ENCODE data around the gene FAM72A. TPM values are rescaled to one million over a fixed set of nuclear protein-coding genes. Genes with fewer than 3 reads are reported as not detected.
"Not testable (repeated sequence)": the region's sequence is repeated elsewhere in the genome, so short reads cannot be mapped to it uniquely, and the experiment has no call there.

Gene FAM72A
- total RNA-seq, 1 experiment from 2014 or later: 22.4 TPM

DNA sequence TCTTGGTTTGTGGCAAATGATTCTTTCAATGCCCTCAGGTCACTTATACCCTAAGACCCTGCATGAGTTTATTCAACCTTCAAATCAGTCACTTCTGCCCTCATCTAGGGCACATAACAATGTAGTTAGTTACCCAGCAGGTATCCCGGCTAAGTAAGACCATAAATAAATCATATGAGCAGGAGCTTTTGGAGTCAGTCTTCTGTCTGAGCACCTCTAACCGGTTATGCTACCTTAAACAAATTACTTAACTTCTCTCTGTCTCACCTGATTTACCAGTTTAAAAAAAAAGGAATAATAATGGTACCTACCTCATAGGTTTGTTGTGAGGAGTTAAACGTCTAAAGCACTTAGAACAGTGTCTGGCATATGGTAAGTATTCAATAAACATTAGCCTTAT lies 16.9 kb downstream of the FAM72A start:
- H3K9me3 ChIP-seq (ENCODE audit: low read depth, low read length, poor library complexity, severe bottlenecking); H3K27me3 ChIP-seq (replicated peaks; ENCODE audit: insufficient read depth, low read depth, low read length, poor library complexity); intact Hi-C loops (cut with micrococcal nuclease; ENCODE audit: unreplicated experiment); H3K4me1 ChIP-seq (ENCODE audit: insufficient read depth, low read length, poor library complexity, severe bottlenecking); CTCF ChIA-PET; BruUV-seq (replicated peaks); DNase-seq (ENCODE audit: low spot score); H3K27ac ChIP-seq (ENCODE audit: low read depth, low read length, poor library complexity, severe bottlenecking); H3K4me3 ChIP-seq (ENCODE audit: low read depth, low read length, poor library complexity, severe bottlenecking); POLR2A ChIA-PET (ENCODE audit: low non-redundant PET); H3K36me3 ChIP-seq (ENCODE audit: insufficient read depth, low read length, poor library complexity, severe bottlenecking): not testable (repeated sequence)

DNA sequence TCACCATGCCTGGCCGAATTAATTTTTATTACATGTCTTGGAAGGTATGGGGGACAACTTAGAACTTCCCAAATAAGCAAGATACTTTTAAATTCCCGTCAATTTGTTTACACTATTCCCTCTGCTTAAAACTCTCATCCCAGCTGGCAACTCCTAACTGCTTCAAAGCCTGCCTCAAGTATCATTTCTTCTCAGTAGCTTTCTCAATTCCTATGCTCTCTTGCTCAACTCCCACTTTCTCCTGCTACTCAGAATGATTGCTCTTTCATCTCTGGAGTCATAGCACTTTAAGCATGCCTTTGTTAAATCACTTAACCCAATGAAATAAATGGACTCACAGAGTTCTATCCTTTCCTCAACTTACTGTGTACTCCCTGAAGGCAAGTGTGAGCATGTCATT lies 18.9 kb downstream of the FAM72A start:
- H3K27me3 ChIP-seq (replicated peaks; ENCODE audit: insufficient read depth, low read depth, low read length, poor library complexity); DNase-seq (ENCODE audit: low spot score); H3K4me1 ChIP-seq (ENCODE audit: insufficient read depth, low read length, poor library complexity, severe bottlenecking); POLR2A ChIA-PET (ENCODE audit: low non-redundant PET); H3K27ac ChIP-seq (ENCODE audit: low read depth, low read length, poor library complexity, severe bottlenecking); BruUV-seq (replicated peaks); H3K4me3 ChIP-seq (ENCODE audit: low read depth, low read length, poor library complexity, severe bottlenecking); H3K36me3 ChIP-seq (ENCODE audit: insufficient read depth, low read length, poor library complexity, severe bottlenecking); CTCF ChIA-PET; H3K9me3 ChIP-seq (ENCODE audit: low read depth, low read length, poor library complexity, severe bottlenecking); intact Hi-C loops (cut with micrococcal nuclease; ENCODE audit: unreplicated experiment): not testable (repeated sequence)

DNA sequence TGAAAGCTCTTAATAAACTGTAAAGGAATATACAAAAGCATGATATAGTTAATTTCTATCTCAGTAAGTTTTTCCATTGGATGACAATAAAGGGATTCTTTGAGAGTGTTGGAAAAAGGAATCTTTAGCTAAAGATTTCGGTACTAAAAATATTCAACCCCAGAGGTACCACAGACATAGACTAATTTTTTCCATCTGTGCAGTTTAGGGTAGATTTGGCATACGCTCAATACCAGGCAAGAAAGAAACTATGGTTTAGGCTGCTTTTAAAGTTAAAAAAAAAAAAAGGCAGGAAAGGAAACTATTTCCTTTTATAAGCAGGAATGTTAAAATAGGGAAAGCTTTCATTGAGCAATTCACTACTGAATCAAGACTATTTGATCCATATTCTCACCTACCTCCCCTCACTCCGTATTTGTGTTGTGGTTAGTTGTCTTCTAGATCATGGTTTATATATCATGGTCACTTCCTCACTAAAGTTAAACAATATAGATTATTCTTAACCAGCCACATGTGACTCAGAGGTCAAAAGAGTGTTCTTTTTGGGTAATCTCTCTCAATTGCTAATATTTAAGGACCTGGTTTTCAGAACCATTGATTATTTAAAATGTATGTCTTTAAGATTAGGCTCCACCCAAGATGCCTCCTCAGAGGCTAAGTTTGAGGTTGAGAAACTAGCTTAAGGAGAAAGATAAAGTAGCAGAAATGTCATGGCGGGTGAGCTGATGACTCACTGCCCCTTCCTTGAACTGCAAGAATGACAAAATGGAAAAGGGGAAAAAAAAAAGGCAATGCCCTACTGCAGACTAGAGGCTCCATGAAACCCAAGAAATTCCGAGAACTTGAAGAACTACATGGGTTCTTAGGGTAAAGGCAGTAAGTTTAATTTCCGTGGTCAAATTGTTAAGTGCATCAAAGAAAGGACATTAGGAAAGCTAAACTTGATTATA lies 20.0 kb downstream of the FAM72A start:
- H3K4me1 ChIP-seq (ENCODE audit: insufficient read depth, low read length, poor library complexity, severe bottlenecking); BruUV-seq (replicated peaks); H3K27me3 ChIP-seq (replicated peaks; ENCODE audit: insufficient read depth, low read depth, low read length, poor library complexity); H3K9me3 ChIP-seq (ENCODE audit: low read depth, low read length, poor library complexity, severe bottlenecking); intact Hi-C loops (cut with micrococcal nuclease; ENCODE audit: unreplicated experiment); DNase-seq (ENCODE audit: low spot score); CTCF ChIA-PET; H3K27ac ChIP-seq (ENCODE audit: low read depth, low read length, poor library complexity, severe bottlenecking); H3K4me3 ChIP-seq (ENCODE audit: low read depth, low read length, poor library complexity, severe bottlenecking); H3K36me3 ChIP-seq (ENCODE audit: insufficient read depth, low read length, poor library complexity, severe bottlenecking): not testable (repeated sequence)
- POLR2A ChIA-PET (ENCODE audit: low non-redundant PET): interaction anchor here (0.7 kb wide), 1 partner anchor 396 kb away, joined by 4 read pairs; no protein-coding TSS in a partner anchor

- H3K27me3 ChIP-seq (replicated peaks; ENCODE audit: insufficient read depth, low read depth, low read length, poor library complexity); H3K4me3 ChIP-seq (ENCODE audit: low read depth, low read length, poor library complexity, severe bottlenecking); POLR2A ChIA-PET (ENCODE audit: low non-redundant PET); H3K36me3 ChIP-seq (ENCODE audit: insufficient read depth, low read length, poor library complexity, severe bottlenecking); H3K4me1 ChIP-seq (ENCODE audit: insufficient read depth, low read length, poor library complexity, severe bottlenecking); BruUV-seq (replicated peaks); H3K27ac ChIP-seq (ENCODE audit: low read depth, low read length, poor library complexity, severe bottlenecking); intact Hi-C loops (cut with micrococcal nuclease; ENCODE audit: unreplicated experiment); H3K9me3 ChIP-seq (ENCODE audit: low read depth, low read length, poor library complexity, severe bottlenecking); CTCF ChIA-PET; DNase-seq (ENCODE audit: low spot score): not testable (repeated sequence)
These were observed 23.0 kb downstream of the FAM72A start for GRCh38 chr1:206179666-206180065.

- H3K36me3 ChIP-seq (ENCODE audit: insufficient read depth, low read length, poor library complexity, severe bottlenecking); BruUV-seq (replicated peaks); H3K27me3 ChIP-seq (replicated peaks; ENCODE audit: insufficient read depth, low read depth, low read length, poor library complexity); H3K9me3 ChIP-seq (ENCODE audit: low read depth, low read length, poor library complexity, severe bottlenecking); H3K4me3 ChIP-seq (ENCODE audit: low read depth, low read length, poor library complexity, severe bottlenecking); intact Hi-C loops (cut with micrococcal nuclease; ENCODE audit: unreplicated experiment); POLR2A ChIA-PET (ENCODE audit: low non-redundant PET); CTCF ChIA-PET; DNase-seq (ENCODE audit: low spot score); H3K27ac ChIP-seq (ENCODE audit: low read depth, low read length, poor library complexity, severe bottlenecking); H3K4me1 ChIP-seq (ENCODE audit: insufficient read depth, low read length, poor library complexity, severe bottlenecking): not testable (repeated sequence)
These were observed 24.3 kb downstream of the FAM72A start for GRCh38 chr1:206178061-206178989.

DNA sequence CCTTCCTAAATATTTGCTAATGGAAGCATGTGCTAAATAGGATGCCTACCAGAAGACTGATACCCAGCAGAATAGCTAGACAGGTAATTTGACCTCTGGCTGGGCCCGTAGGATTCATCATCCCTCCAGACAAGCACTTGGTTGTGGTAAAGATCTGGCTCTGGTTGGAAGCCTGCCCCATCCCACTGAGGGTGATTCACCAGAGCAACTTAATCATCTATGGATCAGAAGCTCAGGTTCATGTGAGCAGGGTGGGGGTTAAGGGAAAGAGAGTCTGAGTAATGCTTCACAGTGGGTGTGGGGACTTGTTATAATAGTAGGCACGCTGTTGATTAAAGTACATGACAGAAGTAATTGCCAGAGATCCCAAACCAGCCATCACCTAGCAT lies 26.5 kb downstream of the FAM72A start:
- intact Hi-C loops (cut with micrococcal nuclease; ENCODE audit: unreplicated experiment); H3K36me3 ChIP-seq (ENCODE audit: insufficient read depth, low read length, poor library complexity, severe bottlenecking); H3K4me3 ChIP-seq (ENCODE audit: low read depth, low read length, poor library complexity, severe bottlenecking); H3K27me3 ChIP-seq (replicated peaks; ENCODE audit: insufficient read depth, low read depth, low read length, poor library complexity); POLR2A ChIA-PET (ENCODE audit: low non-redundant PET); H3K4me1 ChIP-seq (ENCODE audit: insufficient read depth, low read length, poor library complexity, severe bottlenecking); BruUV-seq (replicated peaks); CTCF ChIA-PET; H3K27ac ChIP-seq (ENCODE audit: low read depth, low read length, poor library complexity, severe bottlenecking); DNase-seq (ENCODE audit: low spot score); H3K9me3 ChIP-seq (ENCODE audit: low read depth, low read length, poor library complexity, severe bottlenecking): not testable (repeated sequence)

All from A673 (cell line).